T follicular helper cell (primary cell): Measurements from ENCODE around the gene PDGFRB.

Experiments used
- DNase-seq: peaks from one replicate; pipeline ENCODE4 v3.0.0-alpha.2; 2020; ENCODE audit warnings: low read depth

The PDGFRB gene

GRCh38 chr5:150082374-150082773 is 73.3 kb downstream of the PDGFRB start:
- DNase-seq = no peak

DNA sequence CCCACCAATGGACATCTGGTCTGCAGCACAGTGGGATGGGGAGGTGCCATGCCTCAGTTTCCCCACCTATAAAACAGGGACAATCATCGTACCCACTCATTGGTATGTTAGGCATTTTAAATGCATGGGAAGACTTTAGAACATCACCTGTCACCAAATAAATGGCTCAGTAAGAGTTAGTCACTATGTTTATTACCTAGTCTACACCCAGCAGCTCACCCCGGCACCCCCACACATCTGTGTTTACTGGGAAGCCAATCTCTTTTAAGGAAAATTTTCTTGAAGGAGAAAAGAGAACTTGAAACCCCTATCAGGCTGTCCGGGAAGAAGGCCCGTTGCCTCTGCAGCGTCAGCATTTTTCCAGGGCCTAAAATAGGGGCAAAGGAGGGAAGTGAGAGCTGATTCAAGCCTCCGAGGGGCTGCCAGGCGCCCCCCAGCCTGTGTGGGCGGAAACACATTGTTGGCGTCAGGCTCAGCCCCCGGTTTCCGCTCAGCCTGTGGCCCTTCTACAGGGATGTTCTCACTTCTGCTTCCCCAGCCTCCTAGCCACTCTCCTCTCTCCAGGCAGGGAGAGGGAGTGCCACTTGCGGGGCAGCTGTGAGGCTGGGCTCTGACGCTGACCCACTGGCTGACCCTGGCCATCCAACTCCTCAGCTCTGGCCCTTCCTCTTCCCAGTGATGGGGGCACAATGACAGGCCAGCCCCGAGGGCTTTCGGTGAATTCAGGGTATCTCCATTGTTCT is 73.9 kb downstream of the PDGFRB start:
- DNase-seq = no peak

GRCh38 chr5:150080696-150081435 is 74.8 kb downstream of the PDGFRB start:
- DNase-seq = no peak

DNA sequence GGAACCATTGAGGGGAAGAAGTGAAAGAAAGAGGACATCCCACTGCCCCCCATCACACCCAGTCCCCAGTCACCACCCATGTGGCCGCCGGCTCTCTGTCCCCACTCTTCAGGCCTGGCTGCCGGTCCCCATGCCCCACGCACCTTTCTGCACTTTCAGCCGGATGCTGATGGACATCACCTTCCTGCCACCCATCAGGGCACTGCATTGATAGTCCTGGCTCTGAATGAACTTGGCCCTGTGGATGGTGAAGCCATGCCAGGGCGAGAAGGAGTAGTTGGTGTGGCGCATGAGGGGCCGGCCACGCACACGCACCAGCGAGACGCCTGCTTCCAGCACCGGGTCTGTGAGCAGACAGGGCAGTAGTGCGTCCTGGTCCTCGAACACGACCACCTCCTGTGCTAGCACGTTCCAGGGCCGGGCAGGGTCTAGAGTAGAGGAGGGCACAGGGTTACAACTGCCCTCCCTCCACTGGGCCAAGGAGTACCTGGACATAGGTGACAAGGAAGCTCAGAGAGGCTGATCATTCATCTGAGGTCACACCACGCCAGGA is 75.7 kb downstream of the PDGFRB start:
- DNase-seq = no peak

- no peak for DNase-seq
Observed at GRCh38 chr5:150078802-150079689, 76.6 kb downstream of the PDGFRB start.

DNA sequence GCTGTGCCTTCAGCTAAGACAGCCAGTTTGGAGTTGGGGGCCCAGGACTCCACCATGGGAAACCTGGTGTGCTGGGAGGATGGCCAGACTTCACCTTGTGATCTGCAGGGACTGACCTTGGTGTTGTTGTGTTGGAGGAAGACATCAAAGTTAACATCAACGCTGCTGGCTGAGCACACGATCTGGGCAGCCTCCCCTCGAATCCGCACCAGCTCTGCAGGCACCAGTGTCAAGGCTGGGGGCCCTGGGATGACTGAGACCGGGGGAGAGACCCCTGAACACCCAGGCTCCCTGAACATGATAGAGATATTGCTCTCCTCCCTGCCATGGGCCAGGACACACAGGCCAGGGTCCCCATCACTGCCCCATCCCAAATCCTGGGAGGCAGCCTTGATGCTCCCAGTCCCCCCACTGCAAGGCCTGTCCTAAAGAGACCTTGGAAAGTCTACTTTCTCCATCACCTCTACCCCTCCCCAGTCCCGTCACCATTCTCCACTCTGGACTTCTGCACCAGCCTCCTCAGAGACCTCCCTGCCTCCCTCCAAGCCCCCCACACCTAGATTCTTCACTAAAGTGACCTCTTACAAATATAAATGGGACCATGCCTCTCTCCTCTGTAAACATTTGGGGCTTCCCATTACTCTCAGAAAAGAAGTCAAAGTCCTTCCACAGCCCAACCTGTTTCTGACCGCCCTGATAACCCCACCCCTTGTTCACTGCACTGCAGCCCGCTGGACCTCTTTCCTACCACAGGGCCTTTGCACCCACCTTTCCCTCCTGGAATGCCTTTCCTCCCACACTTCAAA is 77.4 kb downstream of the PDGFRB start:
- DNase-seq = no peak

DNA sequence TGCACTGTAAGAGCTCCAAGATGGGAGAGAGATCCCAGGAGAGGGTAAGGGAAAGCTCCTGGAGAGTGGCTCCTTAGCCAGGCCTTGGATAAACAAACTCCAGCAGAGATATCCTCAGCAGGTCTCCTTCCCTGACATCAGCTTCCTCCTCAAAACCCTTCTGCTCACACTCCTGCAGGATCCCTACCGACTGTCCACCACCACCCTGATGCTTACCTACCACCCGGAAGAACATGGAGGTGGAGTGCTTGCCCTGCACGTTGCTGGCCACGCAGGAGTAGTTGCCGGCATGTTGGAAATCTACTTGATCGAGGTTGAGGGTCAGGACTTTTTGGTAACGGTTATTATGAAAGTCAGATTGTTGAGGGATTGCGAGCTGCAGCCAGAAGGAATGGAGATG is 78.6 kb downstream of the PDGFRB start:
- DNase-seq = no peak

DNA sequence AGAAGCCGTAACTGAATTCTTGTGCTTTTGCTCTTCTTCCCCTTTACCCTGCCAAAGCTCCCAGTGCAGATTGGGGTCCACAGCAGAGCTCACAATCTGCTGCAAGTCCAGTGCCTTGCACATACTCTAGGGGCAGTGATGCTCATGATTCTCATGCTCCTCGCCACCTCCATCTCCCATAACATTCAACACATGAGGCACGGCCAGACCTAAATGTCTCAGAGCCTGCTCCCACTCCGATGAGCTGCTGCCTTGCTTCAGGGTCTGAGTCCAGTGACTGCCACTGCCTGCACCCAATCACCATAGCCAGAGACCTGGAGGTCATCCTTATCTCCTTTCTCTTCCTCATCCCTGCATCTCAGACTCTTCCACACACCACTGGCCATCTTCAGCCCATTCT is 79.8 kb downstream of the PDGFRB start:
- DNase-seq = no peak

DNA sequence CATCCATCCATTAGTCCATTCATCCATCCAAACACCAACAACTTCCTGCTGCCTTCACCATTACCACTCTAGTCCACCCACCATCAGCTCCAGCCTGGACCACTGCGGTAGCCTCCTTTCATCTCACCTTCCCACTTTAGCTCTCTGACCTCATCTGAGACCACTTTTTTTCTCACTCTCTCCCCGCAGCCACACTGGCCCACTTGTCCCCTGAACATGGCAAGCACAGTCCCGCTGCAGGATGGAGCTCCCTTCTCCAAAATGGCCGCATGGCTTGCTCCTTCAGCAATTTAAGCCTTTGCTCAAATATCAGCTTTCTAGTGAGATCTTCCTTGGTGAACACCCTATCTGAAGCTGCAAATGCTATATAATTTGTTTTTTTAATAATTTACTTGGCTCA is 80.4 kb downstream of the PDGFRB start:
- DNase-seq = no peak

DNA sequence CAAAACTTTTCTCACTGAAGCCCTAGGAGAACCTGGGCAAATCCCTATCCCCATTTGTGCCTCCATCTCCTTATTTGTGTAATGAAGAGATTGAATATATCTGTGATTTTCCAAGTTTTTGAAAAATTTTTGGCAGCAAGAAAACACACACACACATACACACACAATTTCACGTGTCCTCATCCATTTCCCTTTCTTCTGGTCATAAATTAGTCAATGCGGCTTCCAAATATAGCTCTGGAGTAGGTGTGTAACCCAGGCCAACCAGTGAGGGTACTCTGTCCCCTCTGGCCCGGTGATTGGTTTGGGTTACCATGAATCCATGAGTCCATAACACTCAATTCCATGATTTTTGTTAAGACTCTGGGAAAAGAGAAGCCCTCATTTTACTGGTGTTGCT is 82.0 kb downstream of the PDGFRB start:
- no peak for DNase-seq

GRCh38 chr5:150073086-150073625 is 82.5 kb downstream of the PDGFRB start:
- DNase-seq = no peak

GRCh38 chr5:150070821-150071220 is 84.8 kb downstream of the PDGFRB start:
- DNase-seq = no peak

- DNase-seq = no peak
Observed at GRCh38 chr5:150069672-150070627, 85.7 kb downstream of the PDGFRB start.

DNA sequence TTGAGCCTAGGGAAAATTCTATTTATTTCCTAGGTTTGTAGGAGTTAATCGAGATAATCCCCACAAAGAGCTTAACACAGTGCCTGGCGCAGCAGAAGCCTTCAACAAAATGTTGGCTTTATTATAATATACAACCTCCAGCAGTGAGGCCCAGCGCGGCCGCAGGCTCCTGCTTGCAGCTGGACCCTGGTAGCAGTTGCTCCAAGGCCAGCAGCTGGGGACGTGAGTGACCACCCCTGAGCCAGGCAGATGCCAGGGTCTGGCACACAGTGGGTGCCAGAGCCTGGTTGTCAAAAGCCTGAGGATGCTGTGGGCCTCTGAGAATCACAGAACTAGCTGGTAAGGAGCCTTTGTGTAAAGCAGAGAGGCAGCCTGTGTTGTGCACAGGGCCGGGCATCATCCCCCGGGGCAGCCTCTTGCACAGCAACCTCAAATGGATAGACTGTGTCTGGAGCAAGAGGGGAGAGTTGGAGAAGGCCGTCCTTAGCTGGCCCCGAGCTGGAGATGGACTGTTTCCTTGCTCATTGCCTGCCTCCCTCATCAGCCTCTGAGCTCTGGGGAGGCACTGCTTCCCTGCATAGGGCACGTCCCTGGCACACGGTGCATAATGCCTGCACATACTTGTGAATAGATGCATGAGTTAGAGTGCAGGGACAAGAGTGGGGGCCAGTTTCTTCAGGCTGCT is 86.5 kb downstream of the PDGFRB start:
- DNase-seq = no peak

GRCh38 chr5:150068472-150068871 is 87.2 kb downstream of the PDGFRB start:
- no peak for DNase-seq

DNA sequence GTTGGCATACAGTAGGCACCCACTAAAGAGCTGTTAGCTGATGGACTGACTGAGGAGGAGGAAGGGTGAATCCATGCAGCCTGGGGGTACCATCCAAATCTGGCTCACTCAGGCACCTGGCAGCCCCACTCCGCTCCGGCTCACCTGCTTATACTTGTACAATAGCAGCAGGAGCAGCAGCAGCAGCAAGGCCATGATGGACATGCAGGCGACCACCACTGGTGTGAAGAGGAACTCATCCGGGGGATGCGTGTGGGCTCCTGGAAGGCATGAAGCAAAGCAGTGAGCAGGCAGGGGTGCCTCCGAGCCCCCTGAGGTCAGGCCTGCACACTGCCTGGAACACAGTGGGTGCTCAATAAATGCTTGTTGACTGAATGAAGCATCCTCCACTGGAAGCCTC is 87.6 kb downstream of the PDGFRB start:
- DNase-seq = no peak

DNA sequence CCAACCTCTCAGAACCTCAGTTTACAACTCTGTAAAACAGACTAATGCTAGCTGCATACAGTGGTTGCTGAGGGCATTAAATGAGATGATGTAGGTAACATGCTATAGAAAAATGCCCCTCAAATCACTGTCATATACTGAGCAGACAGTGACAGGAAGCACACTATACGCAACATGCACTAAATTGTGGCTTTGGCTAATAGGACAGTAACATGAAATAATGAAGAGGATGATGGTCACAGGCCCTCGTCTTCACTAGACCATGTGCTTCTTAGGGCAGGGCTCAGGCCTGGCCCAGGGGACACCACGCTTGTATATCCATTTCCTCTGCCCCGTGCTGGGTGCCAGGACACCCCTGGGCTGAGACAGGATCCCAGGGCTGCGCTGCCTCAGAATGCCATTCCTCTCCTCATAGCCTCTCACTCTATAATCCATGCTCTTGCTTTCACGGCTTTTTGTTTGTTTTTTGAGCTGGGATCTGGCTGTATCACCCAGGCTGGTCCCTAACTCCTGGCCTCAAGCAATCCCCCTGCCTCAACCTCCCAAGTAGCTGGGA is 88.2 kb downstream of the PDGFRB start:
- DNase-seq = no peak

GRCh38 chr5:150066901-150067396 is 88.7 kb downstream of the PDGFRB start:
- no peak for DNase-seq

DNA sequence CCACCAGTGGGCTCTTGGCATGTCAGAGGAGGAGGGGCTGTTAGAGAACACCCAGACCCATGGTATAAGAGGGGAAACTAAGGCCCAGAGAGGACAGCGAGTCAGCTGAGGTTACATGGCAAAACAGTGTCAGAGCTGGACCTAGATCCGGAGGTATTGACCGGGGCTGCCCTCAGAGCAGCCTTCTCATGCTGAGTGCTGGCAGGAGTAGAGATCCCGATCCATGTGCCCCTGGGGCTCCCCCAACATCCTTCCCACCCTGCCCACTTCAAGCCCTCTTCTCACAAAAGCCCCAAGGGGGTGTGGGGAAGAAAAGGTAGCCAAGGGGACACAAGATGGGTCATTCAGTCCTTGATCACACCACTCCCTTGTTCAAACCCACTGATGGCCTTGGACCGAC is 89.2 kb downstream of the PDGFRB start:
- no peak for DNase-seq
